Measurements from ENCODE around the gene TBC1D8.

Gene TBC1D8

DNA sequence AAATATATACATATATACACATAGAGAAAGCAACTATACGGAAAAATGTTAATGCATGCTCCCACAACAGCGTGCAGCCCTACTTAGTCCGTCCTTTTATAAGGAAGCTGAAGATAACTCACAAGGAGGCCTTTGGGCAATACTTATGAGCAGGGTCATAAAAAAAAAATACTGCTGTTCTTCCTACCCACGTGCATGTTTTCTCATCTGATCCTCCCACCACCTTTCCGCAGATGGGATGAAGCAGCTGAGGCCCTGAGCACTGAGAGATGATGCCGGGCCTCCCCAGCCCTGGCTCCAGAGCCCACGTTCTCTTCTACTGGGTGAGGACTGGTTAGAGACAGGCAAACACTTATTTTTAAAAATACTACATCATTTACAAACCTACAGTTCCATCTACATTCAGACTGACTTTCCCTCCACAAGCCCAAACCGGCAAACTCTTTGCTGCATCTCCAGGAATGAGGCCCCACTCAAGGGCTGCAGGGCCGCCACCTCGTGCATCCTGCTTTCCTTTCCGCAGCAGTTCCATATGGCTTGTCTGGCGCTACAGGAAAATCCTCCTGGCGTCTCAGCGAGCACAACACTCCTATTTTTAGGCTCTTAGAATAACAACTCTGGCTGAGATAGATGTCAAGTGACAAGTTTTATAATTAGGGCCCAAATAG is 41.6 kb downstream of the TBC1D8 start:
- no peak for DNase-seq

DNA sequence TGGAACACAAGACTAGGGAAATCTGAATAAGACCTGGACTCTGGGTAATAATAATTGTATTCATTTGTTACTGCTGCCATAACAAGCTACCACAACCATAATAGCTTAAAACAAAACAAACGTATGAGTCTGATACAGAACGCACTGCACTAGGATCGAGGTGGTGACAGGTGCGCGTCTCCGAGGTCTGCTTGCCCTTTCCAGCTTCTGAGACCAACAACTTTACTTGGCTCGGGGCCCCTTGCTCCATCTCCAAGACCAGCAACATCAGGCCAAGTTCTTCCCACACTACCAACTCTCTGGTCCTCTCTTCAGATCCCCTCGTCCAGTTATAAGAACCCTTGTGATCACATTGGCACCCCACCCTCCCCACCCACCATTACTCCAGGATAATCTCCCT is 42.8 kb downstream of the TBC1D8 start:
- no peak for DNase-seq

DNA sequence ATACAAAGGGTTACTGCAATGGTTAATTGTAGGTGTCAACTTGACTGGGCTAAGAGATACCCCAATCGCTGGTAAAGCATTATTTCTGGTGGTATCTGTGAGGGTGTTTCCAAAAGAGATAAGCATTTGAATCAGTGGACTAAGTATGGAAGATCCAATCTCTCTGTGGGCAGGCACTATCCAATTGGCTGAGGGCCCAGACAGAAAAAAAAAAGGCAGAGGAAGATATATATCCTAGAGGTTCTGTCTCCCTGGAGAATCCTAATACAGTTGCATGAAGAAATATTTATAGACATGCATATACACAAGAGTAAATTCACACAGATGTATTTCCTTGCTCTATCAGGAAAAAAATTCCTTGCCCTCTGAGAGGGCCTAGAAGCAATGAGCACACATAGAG is 43.9 kb downstream of the TBC1D8 start:
- DNase-seq = no peak

DNA sequence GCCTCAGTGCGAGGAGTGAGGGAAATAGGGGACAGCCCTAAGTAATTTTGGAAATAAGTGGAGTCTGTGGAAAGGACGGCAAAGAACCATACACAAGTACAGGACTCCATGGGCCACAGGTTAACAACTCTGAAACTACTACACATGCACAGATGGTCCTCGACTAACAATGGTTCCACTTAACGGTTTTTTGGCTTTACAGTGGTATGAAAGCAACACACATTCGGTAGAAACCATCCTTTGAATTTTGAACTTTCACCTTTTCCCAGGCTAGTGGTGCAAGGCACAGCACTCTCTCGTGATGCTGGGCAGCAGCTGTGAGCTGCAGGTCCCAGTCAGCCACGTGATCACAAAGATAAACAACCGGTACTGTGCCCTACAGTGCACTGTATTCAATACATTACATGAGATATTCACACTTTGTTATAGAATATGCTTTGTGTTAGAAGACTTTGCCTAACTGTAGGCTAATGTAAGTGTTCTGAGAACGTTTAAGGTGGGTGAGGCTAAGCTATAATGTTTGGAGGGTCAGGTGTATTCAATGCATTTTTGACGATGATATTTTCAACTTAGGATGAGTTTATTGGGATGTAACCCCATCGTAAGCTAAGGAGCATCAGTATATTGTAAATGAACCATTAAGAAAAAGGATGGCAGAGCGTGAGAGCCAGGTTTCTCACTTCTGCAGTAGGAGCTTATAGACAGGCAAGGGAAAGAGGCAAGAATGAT is 44.6 kb downstream of the TBC1D8 start:
- DNase-seq = no peak

DNA sequence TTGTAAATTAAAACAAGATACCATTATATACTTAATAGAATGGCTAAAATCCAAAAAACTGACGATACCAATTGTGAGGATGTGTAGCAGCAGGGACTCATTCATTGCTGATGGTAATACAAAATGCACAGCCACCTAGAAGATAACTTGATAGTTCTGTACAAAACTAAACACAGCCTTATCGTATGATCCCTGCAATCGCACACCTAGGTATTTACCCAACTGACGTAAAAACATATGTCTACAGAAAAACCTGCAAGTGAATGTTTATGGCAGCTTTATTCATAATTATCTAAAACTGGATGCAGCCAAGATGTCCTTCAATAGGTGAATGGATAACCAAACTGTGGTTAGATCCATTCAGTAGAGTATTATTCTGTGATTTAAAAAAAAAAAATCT is 45.5 kb downstream of the TBC1D8 start:
- no peak for DNase-seq

DNA sequence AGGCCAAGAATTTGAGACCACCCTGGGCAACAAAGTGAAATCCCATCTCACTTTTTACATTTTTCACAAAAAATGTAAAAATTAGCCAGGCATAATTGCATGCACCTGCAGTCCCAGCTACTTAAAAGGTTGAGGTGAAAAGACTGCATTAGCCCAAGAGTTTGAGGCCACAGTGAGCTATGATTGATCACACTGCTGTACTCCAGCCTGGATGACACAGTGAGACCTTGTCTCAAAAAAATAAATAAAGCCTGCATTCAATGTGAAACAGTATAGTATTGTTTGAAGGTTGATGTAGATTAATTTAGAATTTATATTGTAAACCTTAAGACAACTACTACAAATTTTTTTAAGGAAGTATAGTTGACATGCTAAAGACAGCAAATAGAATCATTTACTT is 53.5 kb downstream of the TBC1D8 start:
- DNase-seq = no peak

DNA sequence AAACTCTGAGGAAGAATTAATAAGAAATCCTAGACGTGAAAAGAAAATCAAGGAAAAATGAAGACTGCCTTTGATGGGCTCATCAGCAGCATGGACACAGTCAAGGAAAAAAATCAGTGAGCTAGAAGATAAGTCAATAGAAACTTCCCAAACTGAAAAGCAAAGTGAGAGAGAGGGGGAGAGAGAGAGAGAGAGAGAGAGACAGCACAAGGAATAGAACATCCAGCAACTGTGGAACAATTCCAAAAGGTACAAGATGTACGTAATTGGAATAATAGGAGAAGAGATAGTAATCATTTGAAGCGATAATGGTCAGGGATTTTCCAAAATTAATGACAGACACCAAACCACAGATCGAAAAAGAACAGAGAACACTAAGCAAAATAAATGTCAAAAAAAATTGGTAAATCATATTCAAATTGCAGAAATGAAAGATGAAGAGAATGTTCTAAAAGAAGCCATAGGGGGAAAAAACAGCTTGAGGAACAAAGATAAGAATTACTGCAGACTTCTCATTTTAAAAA is 54.5 kb downstream of the TBC1D8 start:
- no peak for DNase-seq

DNA sequence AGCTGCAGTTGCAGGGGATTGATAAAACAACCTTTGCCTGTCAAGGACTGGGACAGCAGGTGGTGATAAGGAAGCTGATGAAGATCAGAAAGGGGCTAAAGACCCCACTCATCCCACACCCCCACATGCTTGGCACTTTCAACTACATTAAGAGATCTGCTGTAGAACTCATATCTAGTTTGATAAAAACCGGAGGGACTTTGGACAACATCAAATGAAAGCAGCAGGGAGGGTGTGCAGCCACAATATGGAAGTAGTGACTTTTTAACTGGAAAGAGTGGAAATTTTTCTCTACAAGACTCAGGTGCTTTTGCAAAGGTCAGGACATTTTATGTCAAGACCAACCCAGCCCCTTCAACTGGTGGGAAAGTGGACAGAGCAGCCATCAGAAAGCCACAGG is 56.8 kb downstream of the TBC1D8 start:
- no peak for DNase-seq

DNA sequence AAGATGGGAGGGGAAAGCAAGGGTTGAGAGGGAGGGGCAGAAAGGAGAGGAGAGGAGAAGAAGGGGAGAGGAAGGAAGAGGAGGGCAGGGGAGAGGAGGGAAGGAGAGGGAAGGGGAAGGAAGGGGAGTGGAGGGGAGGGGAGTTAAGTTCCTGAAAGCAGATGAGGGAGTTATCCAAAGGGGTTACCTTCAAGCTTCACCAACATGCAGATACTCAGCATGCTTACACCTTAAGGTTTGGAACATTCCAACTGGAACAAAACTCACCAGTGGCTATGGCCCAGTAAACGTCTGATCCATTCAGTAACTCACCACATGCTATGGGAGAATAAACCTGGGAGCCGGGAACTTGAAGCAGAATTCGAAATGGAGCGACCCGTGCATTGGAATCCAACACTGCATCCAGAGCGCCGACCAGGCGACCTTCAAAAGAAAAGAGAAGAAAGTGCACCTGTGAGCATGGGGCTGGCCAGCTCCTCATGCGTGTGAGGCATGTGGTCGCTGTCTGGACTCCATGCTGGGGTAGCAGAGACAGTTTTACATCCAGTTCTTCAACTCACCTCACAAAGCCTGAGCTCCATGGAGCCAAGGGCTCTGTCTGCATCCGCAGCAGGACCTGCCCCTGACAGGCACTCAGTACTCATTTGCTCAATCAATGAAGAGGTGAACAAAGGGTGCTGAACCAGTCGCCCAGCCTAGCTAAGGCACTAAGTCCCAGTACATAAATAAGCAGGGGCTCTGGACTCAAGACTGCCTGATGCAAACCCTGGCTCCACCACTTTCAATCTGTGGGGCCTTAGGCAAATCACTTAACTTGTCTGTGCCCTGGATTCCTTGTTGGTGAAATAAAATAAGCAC is 61.0 kb downstream of the TBC1D8 start:
- DNase-seq = no peak

DNA sequence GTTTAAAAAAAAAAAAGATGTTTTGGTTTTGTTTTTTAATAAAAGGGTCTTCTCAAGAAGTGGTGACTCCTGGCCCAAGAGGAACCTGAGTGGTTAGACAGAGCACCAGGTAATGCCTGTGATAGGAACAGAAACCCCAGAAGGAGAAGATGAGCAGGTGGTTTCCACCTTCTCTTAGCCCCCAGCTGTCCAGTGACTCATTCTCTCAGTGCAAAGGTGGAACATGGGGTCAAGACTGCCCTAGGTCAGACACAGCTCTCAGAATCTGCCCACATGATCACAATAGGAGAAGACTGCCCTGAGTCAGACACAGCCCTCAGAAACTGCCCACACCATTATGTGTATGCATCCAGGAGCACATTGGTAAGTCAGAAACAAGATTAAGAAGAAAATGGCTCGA is 61.8 kb downstream of the TBC1D8 start:
- no peak for DNase-seq

DNA sequence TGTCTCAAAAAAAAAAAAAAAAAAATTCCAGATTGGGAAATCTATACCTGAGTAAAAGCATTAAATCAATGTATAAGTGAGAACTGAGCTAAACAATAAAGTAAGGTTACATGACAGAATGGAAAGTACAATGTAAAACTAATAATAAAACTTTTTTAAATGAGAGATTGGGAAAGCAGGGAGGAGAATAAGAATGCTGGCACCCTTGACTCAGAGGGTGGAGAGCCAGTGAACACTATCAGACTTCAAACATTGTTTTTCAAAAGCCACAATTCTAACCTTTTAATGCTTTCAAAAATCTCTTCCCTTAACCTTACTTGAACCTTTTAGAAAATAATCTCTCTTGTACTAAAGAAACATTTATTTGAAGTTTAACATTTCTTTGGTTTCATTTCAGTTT is 63.5 kb downstream of the TBC1D8 start:
- DNase-seq = no peak

DNA sequence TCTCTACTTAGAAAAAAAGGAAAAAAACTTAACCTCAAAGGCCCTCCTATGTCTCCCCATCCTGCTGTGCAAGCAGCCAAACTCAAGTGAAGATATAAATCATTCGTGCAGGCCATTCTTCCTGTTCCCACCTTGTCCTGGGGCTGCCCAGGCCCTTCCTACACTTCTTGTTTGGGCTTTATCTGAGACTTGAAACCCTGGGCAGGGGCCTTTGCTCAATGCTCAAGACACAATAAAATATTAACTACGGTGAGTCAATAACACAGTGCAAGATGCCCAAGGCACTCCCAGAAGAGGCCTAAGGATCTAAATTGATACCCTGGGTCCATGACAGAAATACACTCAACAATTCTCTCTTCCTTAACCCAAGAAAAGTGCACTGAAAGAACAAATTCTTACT is 67.6 kb downstream of the TBC1D8 start:
- no peak for DNase-seq

DNA sequence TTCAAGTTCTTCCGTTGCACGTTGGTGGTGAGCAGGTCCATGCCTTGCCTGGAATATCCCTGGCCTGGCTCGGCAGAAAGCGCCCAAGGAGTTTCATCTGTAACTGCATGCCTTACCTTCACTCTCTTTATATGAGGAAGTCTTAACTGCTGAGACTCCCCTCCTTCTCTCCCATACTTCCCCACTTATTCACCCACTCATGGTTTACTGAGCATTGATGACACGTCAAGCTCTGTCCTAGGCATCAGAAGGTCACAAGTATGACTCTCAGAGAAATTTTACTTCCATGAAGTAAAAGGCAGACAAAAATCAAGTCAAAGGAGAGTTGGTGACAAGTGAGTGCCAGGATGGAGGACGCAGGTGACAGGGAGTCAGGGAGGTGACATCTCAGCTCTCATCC is 68.2 kb downstream of the TBC1D8 start:
- DNase-seq = no peak

DNA sequence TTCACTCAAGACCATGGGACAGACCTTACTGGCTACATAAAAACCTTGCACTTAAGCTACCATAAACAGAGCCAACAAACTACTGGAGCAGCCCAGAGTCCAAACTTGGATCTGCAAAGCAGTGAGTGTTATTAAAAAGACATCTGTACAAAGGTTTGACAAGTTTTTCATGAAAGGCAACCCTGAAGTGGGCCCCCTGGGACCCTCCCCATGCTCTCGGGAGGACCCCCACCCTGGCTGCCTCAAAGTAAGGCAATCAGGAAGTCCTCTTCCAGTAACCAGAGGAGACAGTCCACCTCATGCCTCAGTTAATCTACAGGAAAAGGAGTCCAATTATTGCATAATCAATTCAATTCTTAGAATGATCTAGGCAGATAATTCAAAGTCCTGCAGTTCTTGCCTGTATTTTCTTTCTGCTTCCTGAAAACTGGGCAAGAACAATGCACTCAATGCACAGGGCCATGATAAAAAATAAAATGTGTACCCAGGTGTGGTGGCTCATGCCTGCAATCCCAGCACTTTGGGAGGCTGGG is 69.7 kb downstream of the TBC1D8 start:
- DNase-seq = no peak

DNA sequence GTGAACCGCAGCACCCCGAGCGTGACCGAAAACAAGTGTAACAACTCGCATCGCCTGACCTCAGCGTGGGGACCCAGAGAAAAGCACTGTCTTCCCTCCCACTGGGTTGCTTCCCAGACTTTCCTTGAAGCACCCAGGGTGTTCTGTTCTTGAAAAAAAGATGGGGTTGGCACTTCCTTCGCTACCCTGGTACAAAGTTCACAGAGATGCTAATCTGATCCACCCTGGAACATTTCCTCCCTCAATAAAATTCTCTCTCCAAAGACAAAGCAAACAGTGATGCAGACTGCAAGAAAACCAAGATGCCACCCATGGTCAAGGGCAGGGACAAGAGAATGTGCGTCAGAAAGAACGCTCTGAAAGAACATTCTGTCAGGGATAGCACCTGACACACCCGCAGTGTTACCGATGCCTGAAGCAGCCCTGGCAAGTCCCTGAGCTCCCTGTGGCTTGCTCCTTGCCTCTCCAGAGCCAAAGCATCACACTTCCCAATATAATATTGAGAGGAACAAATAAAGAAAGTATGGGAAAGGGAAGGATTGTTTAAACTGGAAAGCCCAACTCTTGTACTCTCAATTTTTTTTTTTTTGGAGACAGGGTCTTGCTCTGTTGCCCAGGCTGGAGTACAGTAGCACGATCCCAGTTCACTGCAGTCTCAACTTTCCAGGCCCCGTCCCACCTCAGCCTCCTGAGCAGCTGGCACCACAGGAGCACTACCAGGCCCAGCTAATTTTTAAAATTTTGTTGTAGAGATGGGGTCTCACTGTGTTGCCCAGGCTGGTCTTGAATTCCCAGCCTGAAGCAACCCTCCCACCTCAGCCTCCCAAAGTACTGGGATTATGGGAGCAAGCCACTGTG is 70.7 kb downstream of the TBC1D8 start:
- DNase-seq = no peak

DNA sequence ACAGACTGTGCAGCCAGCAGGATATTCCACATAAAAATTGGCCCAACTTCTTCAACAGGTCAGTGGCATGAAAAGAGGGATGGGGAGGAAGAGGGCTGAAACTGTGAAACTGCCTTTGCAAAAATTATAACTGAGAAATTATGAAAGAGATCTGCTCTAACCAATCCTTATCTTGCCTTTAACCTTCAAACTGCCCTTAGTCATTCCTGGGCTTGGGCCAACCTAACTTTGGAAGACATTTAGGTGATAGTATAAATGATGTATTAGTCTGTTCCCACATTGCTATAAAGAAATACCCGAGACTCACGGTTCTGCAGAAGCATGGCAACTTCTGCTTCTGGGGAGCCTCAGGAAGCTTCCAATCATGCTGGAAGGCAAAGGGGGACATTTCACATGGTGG is 74.6 kb downstream of the TBC1D8 start:
- DNase-seq = no peak

DNA sequence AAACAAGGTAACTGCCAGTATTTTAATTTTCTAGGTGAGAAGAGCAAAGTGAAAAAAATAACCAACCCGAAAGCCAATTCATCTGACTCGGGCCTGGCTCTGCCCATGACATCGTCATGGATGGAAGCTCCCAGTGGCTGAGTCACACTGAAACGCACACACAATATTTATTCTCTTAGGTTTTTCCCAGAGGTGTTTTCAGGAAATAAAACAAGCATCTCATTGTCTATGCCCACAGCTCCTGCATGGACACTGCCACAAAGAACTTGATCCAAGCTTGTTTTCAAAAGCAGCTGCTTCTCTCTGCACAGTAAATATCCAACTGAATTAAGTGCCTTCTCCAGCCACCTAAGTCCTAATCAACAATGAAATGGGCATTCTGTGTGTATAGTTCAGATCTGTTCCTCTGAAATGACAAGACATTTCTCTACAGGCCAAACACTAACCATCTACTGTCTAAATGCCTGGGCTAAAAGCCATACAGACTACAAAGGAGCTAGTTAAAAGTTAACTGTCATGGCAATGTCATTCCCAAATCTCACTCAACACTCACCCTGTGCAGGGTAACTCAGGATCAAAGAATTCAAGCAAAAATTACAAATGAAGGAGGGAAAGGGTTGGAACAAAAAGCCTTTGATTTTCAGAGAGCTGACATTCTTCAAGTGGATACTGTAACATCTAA is 86.2 kb downstream of the TBC1D8 start:
- DNase-seq = no peak

DNA sequence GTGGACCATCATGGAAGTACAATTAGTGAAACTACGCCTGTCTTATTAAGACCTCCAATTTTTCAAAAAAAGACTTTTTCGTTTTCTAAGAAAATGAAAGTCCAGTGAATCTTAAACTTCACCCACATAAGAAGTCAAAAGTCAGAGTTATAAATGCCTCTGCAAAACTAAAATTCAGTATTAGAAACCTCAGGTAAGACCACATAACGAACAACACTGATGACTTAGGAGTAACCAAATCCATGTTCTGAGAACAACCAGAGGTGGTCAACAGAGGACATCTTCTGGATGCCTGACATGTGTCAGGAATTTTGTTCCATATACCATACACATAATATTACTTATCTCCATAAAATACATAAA is 86.7 kb downstream of the TBC1D8 start:
- no peak for DNase-seq

DNA sequence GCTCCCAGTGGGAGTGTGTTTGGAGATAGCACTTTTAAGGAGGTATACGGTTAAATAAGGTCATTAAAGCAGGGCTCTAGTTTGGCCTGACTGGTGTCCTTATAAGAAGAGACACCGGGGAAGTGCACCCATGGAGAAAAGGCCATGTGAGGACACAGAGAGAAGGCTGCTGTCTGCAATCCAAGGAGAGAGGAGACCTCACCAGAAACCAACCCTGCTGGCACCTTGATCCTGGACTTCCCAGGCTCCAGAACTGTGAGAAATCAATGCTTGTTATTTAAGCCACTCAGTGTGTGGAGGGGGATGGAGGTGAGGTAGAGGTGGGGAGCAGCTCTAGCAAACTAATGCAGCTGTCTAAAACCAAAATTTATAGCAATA is 87.1 kb downstream of the TBC1D8 start:
- no peak for DNase-seq

DNA sequence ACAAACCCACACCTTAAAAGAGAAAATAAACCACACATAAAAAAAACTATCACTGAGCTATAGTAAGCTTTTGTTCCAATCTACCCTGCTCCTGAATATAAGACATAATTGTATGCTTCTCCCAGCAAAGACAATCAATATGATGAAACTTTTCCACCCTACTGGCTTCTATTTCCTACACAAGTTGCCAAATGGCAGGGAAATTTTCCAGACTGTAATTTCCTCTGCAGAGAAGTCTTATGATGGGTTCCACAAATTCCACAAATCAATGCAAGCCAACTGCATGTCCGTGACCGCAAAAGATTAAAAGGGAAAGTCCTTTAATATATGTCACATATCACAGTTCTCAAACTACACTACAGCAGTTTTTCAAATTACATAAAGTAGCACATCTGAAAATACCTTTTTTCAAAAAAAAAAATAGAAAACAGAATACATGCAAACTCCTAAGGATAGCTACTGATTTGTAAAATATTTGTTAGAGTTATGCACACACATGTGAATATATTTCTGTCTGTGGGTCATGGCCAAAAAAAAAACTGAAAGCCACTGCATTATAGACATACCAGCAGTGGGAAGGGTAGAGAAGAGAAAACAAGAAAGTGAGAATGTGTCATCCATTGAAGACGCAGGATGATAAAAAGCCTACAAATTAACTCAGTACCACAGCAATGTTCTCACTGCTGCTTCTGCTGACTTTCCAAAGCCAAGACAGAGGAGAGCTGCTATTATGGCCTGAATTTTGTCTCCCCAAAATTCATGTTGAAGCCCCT is 87.6 kb downstream of the TBC1D8 start:
- no peak for DNase-seq

DNA sequence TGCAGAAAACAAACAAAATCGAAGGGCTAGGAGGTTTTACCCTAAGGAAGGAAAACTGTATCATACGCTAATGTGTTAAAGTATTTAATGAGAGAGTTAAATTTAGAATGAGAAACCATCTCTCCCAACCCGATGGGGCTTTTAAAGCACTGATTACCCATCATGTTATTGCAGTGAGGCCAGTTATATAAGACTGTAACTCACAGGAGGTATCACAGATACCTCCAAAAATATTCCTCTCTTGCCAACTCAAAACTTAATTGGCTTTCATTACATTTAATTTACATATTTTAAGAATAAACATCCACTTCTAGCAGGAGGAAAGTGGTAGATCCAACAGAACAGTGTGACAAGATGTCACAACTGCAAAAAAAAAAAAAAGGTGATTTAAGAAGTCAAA is 92.8 kb downstream of the TBC1D8 start:
- DNase-seq = no peak

All from stimulated activated CD4-positive, alpha-beta T cell treated with anti-CD3 and anti-CD28 coated beads, Interleukin-1b, Interleukin-23, amount 100 ng/mL, for 48 hours (primary cell).